ENCODE results near the gene GRHL1. TPM values are rescaled to one million over a fixed set of nuclear protein-coding genes. Genes with fewer than 3 reads are reported as not detected.

GRHL1 gene
- total and polyA plus RNA-seq, 2 of the 4 experiments (the other 2 are of a cell fraction): 0.18 to 0.21 TPM

DNA sequence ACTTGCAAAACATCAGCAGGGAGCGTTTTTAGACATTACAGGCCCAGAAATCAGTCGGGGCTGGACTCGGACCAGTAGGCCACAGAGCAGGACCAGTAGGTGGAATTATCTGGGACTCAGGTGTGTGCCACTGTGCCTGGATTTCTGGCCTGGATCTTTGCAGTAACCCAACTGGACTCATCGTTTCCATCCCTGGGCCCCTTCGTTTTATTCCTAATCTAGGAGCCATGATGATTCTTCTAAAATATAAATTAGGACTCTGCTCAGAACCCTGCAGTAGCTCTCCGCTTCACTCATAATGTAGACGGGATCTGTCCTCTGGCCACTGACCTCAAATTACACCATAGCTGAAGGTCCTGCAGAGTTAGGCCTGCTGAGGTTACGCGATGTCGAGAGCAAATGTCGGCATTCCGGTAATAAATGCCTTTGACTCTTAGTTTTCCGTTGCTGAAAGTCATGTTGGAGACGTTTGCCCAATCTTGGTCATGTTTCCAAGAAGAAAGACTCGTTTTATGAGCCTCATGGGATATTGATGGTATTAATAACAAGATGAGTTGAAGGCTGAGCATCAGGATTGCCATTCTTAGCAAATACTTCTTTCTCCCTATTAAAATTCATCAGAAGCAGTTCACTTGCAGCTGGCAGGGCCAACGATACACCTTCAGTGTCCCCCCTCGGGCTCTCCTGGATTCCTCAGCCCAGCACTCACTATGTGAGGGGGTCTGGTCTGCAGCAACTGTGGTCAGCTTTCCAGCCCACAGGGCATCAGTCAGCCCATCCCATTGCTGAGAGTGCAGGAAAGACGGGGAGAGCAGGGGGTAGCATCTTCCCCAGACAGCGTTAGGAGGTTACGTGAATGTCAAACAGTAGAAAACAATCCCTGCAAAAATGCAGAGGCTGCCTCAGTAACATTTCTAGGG is 52.0 kb downstream of the GRHL1 start (continued):
- no peak for TF ChIP-seq RAD21 (IDR thresholded peaks at IDR 0.05; ENCODE audit: low read length)

DNA sequence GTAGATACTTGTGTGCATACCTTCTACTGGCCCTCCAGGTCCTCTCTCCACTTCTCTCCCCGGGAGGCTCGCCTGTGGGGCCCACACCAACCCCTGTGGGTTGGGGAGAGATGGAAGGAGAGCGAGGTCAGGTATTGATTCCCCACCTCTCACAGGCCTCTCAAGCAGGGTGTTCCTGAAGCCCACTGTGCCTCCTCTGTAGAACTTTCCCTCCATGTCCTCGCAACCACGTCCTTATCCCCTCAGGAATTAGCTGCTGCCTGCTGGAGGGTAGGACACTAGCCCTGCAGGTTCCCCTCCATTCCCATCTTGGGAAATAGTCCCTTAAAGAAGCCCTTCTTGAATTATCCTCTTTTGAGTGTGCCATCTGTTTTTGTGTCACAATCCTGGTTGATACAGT is 52.9 kb downstream of the GRHL1 start:
- DNase-seq: no peak
- H4K8ac ChIP-seq (ENCODE audit: low read depth in 2 of 2, low read length in 2 of 2): no peak overlapping the region
- POLR2A ChIA-PET (ENCODE audit: unreplicated experiment): no interaction called here
- H2BK120ac ChIP-seq (ENCODE audit: low read depth, low read length): no peak overlapping the region
- CTCF ChIA-PET: interaction anchor here (0.5 kb wide), 1 partner anchor 42 kb away, joined by 3 read pairs; no protein-coding TSS in a partner anchor
- no peak overlapping the region for H2BK5ac ChIP-seq (ENCODE audit: low read depth, low read length, poor library complexity, severe bottlenecking)
- H3K4me3 ChIP-seq (ENCODE audit: insufficient read depth, low read depth, low read length): no peak overlapping the region
- peaks cover 4% of the 10 kb centered on the region; the same call in 1 of the 2 replicates for H3K9me1 ChIP-seq (ENCODE audit: insufficient read depth, low read length)
- no peak overlapping the region for H3K4ac ChIP-seq (ENCODE audit: low read depth, low read length)
- TF ChIP-seq CHD1 (IDR thresholded peaks at IDR 0.05; ENCODE audit: low read depth, low read length) (no peak), BHLHE40 (IDR thresholded peaks at IDR 0.05; ENCODE audit: low read depth, low read length) (no peak), RAD21 (IDR thresholded peaks at IDR 0.05; ENCODE audit: low read length) (no peak), NFE2L2 (IDR thresholded peaks at IDR 0.05; ENCODE audit: low read depth, low read length) (no peak), CEBPB (IDR thresholded peaks at IDR 0.05; ENCODE audit: low read depth, low read length) (no peak), RCOR1 (IDR thresholded peaks at IDR 0.05; ENCODE audit: insufficient replicate concordance, low read length) (no peak), POLR2A (IDR thresholded peaks at IDR 0.05; ENCODE audit: low read depth, low read length) (no peak)
- TF ChIP-seq, protein P1, sequence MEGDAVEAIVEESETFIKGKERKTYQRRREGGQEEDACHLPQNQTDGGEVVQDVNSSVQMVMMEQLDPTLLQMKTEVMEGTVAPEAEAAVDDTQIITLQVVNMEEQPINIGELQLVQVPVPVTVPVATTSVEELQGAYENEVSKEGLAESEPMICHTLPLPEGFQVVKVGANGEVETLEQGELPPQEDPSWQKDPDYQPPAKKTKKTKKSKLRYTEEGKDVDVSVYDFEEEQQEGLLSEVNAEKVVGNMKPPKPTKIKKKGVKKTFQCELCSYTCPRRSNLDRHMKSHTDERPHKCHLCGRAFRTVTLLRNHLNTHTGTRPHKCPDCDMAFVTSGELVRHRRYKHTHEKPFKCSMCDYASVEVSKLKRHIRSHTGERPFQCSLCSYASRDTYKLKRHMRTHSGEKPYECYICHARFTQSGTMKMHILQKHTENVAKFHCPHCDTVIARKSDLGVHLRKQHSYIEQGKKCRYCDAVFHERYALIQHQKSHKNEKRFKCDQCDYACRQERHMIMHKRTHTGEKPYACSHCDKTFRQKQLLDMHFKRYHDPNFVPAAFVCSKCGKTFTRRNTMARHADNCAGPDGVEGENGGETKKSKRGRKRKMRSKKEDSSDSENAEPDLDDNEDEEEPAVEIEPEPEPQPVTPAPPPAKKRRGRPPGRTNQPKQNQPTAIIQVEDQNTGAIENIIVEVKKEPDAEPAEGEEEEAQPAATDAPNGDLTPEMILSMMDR (conservative IDR thresholded peaks at IDR 0.05; ENCODE audit: low read depth, low read length): no peak
- TF ChIP-seq, protein P2, sequence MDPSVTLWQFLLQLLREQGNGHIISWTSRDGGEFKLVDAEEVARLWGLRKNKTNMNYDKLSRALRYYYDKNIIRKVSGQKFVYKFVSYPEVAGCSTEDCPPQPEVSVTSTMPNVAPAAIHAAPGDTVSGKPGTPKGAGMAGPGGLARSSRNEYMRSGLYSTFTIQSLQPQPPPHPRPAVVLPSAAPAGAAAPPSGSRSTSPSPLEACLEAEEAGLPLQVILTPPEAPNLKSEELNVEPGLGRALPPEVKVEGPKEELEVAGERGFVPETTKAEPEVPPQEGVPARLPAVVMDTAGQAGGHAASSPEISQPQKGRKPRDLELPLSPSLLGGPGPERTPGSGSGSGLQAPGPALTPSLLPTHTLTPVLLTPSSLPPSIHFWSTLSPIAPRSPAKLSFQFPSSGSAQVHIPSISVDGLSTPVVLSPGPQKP (IDR thresholded peaks at IDR 0.05; ENCODE audit: borderline replicate concordance, low read depth, low read length): no peak
- H3K14ac ChIP-seq (replicated peaks; ENCODE audit: low read depth, low read length): no peak overlapping the region
- no peak overlapping the region for H3K9ac ChIP-seq (ENCODE audit: low read depth, low read length)
- H3K56ac ChIP-seq (ENCODE audit: extremely low read depth, insufficient read depth, low read length): no peak overlapping the region
- H3K4me2 ChIP-seq (ENCODE audit: low read depth, low read length): no peak overlapping the region
- H4K91ac ChIP-seq (ENCODE audit: insufficient read depth, low read depth, low read length): no peak overlapping the region
- no peak overlapping the region for H2AK5ac ChIP-seq (ENCODE audit: low read depth, low read length)
- in situ Hi-C loops (cut with MboI; ENCODE audit: low sequenced_read_pairs) (no loop called here), intact Hi-C loops (cut with micrococcal nuclease) (no loop called here), dilution Hi-C loops (cut with HindIII; ENCODE audit: low sequenced_read_pairs, unreplicated experiment) (no loop called here)
- H3K9me3 ChIP-seq (ENCODE audit: control insufficient read depth, insufficient read depth, low read length): no peaks in the 10 kb centered on the region
- no peaks in the 10 kb centered on the region for H3K79me1 ChIP-seq (ENCODE audit: low read depth in 1 of 2, low read length in 2 of 2)
- BruUV-seq (replicated peaks): no TSS peak
- no peaks in the 10 kb centered on the region for H3K27me3 ChIP-seq (ENCODE audit: control insufficient read depth, insufficient read depth, low read length)
- no peak overlapping the region for H3K23ac ChIP-seq (ENCODE audit: low read depth, low read length)
- peaks cover 18% of the 10 kb centered on the region for H3K4me1 ChIP-seq (ENCODE audit: control insufficient read depth, insufficient read depth, low read length)
- H2BK15ac ChIP-seq (ENCODE audit: low read depth, low read length): no peak overlapping the region
- H3K36me3 ChIP-seq (ENCODE audit: control insufficient read depth, insufficient read depth, low read length): no peaks in the 10 kb centered on the region
- no peak overlapping the region for H3K27ac ChIP-seq (ENCODE audit: insufficient read depth, low read length)
- no peaks in the 10 kb centered on the region for H4K20me1 ChIP-seq (ENCODE audit: insufficient read depth, low read length)
- no peak overlapping the region for H4K5ac ChIP-seq (ENCODE audit: low read depth, low read length)
- no peak for ATAC-seq (ENCODE audit: low read depth)
- H2BK20ac ChIP-seq (ENCODE audit: low read depth, low read length): no peak overlapping the region
- no peak overlapping the region for H3K18ac ChIP-seq (ENCODE audit: low read depth, low read length)
- no peak overlapping the region for H2AFZ ChIP-seq (replicated peaks; ENCODE audit: low read length, poor library complexity)
- H2AK9ac ChIP-seq (replicated peaks; ENCODE audit: low read depth, low read length, poor library complexity): no peak overlapping the region
- 100% methylated on average over 2 of the region's 5 CpGs; no CpG with 5 or more reads in 1 of the 2 experiments for WGBS, 2 experiments (ENCODE audit: extremely low coverage in 2 of 2, insufficient read length in 1 of 2)

Data from IMR-90 (cell line).